HG03139 (cell line): ENCODE data around the gene PITRM1.

Experiments
- ATAC-seq: cut with Tn5 transposase; IDR thresholded peaks from one replicate; pipeline ENCODE4 v1.9.1; 2021; ENCODE audit not compliant: unreplicated experiment

Gene PITRM1

GRCh38 chr10:3166496-3167290 lies 5.9 kb downstream of the PITRM1 start:
- ATAC-seq = no peak

GRCh38 chr10:3165196-3165595 lies 7.4 kb downstream of the PITRM1 start:
- no peak for ATAC-seq

- no peak for ATAC-seq
Observed at GRCh38 chr10:3163879-3164278, 8.7 kb downstream of the PITRM1 start.

GRCh38 chr10:3162533-3162932 lies 10.0 kb downstream of the PITRM1 start:
- no peak for ATAC-seq

- ATAC-seq = no peak
Observed at GRCh38 chr10:3159152-3159551, 13.4 kb downstream of the PITRM1 start.

GRCh38 chr10:3154666-3155065 lies 17.9 kb downstream of the PITRM1 start:
- no peak for ATAC-seq

GRCh38 chr10:3152566-3152935 lies 20.0 kb downstream of the PITRM1 start:
- ATAC-seq = no peak

GRCh38 chr10:3151889-3152565 lies 20.6 kb downstream of the PITRM1 start:
- ATAC-seq = no peak

GRCh38 chr10:3150961-3151360 lies 21.6 kb downstream of the PITRM1 start:
- no peak for ATAC-seq

GRCh38 chr10:3150366-3150765 lies 22.2 kb downstream of the PITRM1 start:
- no peak for ATAC-seq

GRCh38 chr10:3149918-3150317 lies 22.7 kb downstream of the PITRM1 start:
- no peak for ATAC-seq

GRCh38 chr10:3148994-3149393 lies 23.6 kb downstream of the PITRM1 start:
- no peak for ATAC-seq

- no peak for ATAC-seq
Observed at GRCh38 chr10:3148041-3148440, 24.5 kb downstream of the PITRM1 start.

GRCh38 chr10:3147117-3147820 lies 25.3 kb downstream of the PITRM1 start:
- ATAC-seq = no peak

GRCh38 chr10:3146289-3146688 lies 26.3 kb downstream of the PITRM1 start:
- no peak for ATAC-seq

GRCh38 chr10:3145366-3145765 lies 27.2 kb downstream of the PITRM1 start:
- ATAC-seq = no peak

- ATAC-seq = no peak
Observed at GRCh38 chr10:3143791-3144434, 28.7 kb downstream of the PITRM1 start.

- ATAC-seq = no peak
Observed at GRCh38 chr10:3143366-3143765, 29.2 kb downstream of the PITRM1 start.

- no peak for ATAC-seq
Observed at GRCh38 chr10:3142146-3142875, 30.3 kb downstream of the PITRM1 start.

- ATAC-seq = no peak
Observed at GRCh38 chr10:3141351-3142005, 31.1 kb downstream of the PITRM1 start.
